A549 treated with CpdA at 1 μM for 4 hours (cell line): ENCODE data around the gene YBX1. TPM values are rescaled to one million over a fixed set of nuclear protein-coding genes. Genes with fewer than 3 reads are reported as not detected.

Source experiments
- total RNA-seq: library from RNA; stranded (reverse); fragments of 200-300 nt; extraction: Qiagen RNA extraction; gene quantifications from 5 replicates; pipeline ENCODE4 v1.2.3, GENCODE V29; 2022; ENCODE audit warnings: low read depth

The YBX1 gene
- total RNA-seq = 702 to 810 TPM (median 732 TPM) in 5 replicates

GRCh38 chr1:42681741-42682483 is at the start of gene YBX1:
YBX1 (plus strand) TSS chr1:42682418; CDS start chr1:42682566, 148 bp downstream.

DNA sequence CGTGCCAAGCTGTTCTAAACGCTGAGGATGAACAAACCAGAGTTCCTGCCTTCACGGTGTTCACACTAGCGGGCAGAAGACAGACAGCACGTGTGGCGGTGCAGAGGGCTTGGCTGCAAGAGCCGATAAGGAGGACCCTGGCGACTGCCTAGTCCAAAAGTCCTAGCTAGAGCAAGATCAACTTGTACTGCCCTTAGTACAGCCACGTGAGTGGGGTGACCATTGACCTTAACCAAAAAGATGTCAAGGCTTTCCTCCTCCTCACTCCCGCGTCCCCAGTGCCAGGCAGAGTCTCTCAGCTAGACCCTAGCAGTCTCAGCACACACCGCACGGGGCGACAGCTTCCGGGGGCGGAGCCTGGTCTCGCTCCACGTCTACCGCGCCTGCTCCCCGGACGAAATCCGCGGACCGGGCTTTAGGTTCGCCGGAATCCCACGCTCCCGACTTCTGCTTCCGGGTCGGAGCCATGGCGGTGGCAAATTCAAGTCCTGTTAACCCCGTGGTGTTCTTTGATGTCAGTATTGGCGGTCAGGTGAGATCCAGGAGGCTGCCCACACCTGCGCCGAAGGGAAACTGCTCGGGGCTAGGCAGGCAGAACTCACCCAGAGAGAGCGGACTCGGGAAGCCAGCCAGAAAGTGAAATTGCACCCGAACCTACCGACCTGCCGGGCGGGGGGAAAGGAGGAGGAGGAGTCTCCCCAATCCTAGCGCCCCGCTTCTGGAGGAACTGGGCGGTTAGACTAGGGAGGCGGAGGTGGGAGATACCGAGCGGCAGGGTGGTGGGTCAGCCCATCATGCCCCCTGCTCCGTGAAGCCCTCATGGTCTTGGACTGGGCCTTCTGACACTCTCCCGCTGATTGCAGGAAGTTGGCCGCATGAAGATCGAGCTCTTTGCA is 24.0 kb upstream of the YBX1 start, which contains the start of gene PPIH:
Gene PPIH (plus strand): TSS at position 443 of the 896 bp plus-strand sequence. CDS start 24 bp downstream, at position 467.

GRCh38 chr1:42739753-42740700 is 57.8 kb downstream of the YBX1 start, which contains the start of gene CLDN19:
CLDN19 (minus strand) TSS chr1:42740236; CDS start chr1:42740063, 173 bp downstream.

Other genes starting within 250 kb of the YBX1 start
- gene ZMYND12, start 226.4 kb upstream of the YBX1 start, total RNA-seq = 0.29 to 0.57 TPM (median 0.38 TPM) in 5 replicates
- 32.0 to 42.5 TPM (median 35.4 TPM) in 5 replicates for gene PPCS, start 225.9 kb upstream of the YBX1 start, total RNA-seq
- gene CCDC30, start 219.1 kb upstream of the YBX1 start, total RNA-seq = 0.21 to 0.92 TPM (median 0.65 TPM) in 5 replicates
- gene PPIH, start 24.0 kb upstream of the YBX1 start, total RNA-seq = 57.1 to 76.2 TPM (median 64.4 TPM) in 5 replicates
- gene CLDN19, start 57.8 kb downstream of the YBX1 start, total RNA-seq = not detected in 5 replicates
- 30.6 to 34.7 TPM (median 31.6 TPM) in 5 replicates for gene P3H1, start 84.6 kb downstream of the YBX1 start, total RNA-seq
- gene C1orf50, start 84.8 kb downstream of the YBX1 start, total RNA-seq = 2.0 to 4.3 TPM (median 3.2 TPM) in 5 replicates
- 0.07 to 0.40 TPM (median 0.10 TPM) in 4 of 5 replicates, not detected in the other for gene TMEM269, start 102.6 kb downstream of the YBX1 start, total RNA-seq
- gene ERMAP, start 134.7 kb downstream of the YBX1 start, total RNA-seq = 3.4 to 5.0 TPM (median 3.7 TPM) in 5 replicates
- gene SVBP, start 135.0 kb downstream of the YBX1 start, total RNA-seq = 14.7 to 16.0 TPM (median 15.1 TPM) in 5 replicates
- gene ZNF691, start 164.2 kb downstream of the YBX1 start, total RNA-seq = 5.7 to 7.6 TPM (median 6.7 TPM) in 5 replicates